Smooth muscle cell of the pulmonary artery (primary cell): Measurements from ENCODE around the gene GRXCR1. TPM values are rescaled to one million over a fixed set of nuclear protein-coding genes. Genes with fewer than 3 reads are reported as not detected.

Experiments used
- total RNA-seq: library from RNA; depleted of rRNA; stranded (reverse); fragments of >200 nt; gene quantifications from 2 replicates; pipeline ENCODE4 v1.2.3, GENCODE V29; 2014

GRXCR1 gene
- total RNA-seq, result not detected in 2 replicates

DNA sequence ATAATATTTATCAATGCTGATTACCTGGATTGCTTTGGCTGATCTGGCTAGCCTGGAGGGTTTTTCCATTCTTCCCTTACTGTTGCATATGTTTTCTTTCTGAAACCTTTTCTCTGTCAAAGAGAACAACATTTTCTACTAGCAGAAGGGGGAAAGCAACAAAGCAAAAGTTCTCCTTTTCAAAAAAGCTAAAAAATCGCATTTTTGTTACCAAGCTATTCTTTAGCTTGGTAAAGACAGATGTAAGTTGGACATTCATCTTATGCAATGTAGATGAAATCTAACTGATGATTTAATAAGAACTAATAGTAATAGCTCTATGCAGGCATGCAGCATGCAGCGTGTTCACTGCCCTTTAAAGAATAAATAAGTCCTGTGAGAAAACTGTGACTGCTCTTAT lies at the start of gene GRXCR1:
Gene GRXCR1, plus strand, starts transcription at position 301 of the 400 bp plus-strand sequence. CDS start 554 bp downstream, outside the sequence.

Other genes with a start within 250 kb of the GRXCR1 start
- 4.4 and 4.6 TPM in 2 replicates for gene ATP8A1, start 235.6 kb upstream of the GRXCR1 start, total RNA-seq